Astrocyte (in vitro differentiated cells and primary cell): ENCODE measurements around the gene ATXN1.

Experiments
- EZH2 ChIP-seq: IDR thresholded peaks from 2 replicates; pipeline ENCODE4 v1.6.1; 2012; ENCODE audit warnings: mild to moderate bottlenecking, low read length, inconsistent platforms; ENCODE audit not compliant: insufficient read depth
- TF ChIP-seq, protein P1 (sequence below): IDR thresholded peaks from 2 replicates; pipeline ENCODE4 v1.5.1; 2011; ENCODE audit warnings: low read depth, mild to moderate bottlenecking, inconsistent platforms, low read length, moderate library complexity; ENCODE audit not compliant: insufficient read depth

DNA sequence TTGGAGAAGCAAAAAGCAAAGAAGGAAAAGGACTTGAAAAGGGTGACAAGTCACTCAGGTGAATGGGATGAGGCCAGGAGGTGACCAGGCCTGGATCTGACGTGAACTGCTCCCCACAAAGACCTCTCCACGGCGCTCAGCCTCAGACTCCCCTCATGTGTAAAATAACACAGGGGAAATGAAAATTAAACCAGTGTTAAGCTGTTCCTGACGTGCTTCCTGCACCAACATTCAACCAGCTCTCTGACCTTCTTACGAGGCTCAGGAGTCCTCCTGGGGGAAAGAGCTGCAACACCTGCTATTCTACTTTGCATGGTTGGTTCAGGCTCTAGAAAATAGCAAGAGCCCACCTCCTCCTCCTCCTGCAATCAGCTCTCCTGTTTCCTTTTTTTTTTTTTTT, 256.7 kb downstream of the ATXN1 start:
- TF ChIP-seq, protein P1, sequence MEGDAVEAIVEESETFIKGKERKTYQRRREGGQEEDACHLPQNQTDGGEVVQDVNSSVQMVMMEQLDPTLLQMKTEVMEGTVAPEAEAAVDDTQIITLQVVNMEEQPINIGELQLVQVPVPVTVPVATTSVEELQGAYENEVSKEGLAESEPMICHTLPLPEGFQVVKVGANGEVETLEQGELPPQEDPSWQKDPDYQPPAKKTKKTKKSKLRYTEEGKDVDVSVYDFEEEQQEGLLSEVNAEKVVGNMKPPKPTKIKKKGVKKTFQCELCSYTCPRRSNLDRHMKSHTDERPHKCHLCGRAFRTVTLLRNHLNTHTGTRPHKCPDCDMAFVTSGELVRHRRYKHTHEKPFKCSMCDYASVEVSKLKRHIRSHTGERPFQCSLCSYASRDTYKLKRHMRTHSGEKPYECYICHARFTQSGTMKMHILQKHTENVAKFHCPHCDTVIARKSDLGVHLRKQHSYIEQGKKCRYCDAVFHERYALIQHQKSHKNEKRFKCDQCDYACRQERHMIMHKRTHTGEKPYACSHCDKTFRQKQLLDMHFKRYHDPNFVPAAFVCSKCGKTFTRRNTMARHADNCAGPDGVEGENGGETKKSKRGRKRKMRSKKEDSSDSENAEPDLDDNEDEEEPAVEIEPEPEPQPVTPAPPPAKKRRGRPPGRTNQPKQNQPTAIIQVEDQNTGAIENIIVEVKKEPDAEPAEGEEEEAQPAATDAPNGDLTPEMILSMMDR: no peak
- no peak for TF ChIP-seq EZH2
